Globus pallidus (tissue), 1 donor: ENCODE measurements around the gene CBFB.
"Not testable (repeated sequence)": the region's sequence is repeated elsewhere in the genome, so short reads cannot be mapped to it uniquely, and the experiment has no call there.

Experiments
- DNase-seq: peaks from one replicate; pipeline ENCODE4 v3.0.0-alpha.2; 2015; ENCODE audit warnings: low spot score

The CBFB gene

DNA sequence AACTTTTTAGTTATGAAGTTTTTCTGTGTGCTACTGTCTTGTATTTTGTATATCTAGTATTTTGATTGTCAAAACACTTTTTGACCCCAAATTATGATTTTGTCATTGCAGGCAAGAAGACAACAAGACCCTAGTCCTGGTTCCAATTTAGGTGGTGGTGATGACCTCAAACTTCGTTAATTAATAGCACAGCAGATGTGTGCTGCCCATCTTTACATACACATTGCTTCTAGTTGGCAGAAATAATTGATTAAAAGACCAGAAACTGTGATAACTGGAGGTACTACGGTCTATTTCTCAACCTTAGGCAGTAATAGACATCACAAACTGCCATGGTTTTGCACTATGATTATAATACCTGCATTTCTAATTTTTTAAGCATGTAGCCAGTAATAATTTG lies 69.7 kb downstream of the CBFB start:
- DNase-seq = no peak

DNA sequence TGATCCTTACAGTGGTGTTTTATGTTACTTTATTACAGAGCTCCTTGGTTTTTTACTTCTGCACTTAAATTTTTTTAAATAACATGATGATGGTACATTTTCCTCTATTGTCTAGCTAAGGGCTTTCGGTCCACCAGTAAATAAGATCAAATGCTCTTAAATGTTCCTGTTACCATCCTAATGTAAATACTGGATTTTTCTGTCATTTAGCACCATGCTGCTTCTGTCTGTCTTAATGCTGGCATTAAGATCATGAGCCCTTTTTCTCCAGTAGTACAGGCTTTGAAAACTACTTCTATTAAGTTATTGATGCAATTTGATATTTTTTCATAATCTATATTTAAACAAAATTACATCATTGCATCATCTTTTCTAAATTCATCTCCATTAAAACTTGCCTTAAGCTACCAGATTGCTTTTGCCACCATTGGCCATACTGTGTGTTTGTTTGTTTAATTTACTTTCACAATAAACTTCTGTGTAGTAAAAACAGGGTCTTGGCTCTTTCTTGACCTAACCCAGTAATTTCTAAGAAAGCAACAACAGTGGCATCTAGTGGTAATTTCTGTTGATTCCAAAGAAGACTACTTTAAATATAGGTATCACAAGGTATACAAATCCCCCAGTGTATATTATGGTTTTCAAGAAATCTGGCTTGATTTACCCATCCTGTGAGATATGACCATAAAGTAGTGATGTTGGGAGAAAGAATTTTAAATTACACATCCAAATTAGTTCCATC lies 71.8 kb downstream of the CBFB start:
- DNase-seq = no peak

DNA sequence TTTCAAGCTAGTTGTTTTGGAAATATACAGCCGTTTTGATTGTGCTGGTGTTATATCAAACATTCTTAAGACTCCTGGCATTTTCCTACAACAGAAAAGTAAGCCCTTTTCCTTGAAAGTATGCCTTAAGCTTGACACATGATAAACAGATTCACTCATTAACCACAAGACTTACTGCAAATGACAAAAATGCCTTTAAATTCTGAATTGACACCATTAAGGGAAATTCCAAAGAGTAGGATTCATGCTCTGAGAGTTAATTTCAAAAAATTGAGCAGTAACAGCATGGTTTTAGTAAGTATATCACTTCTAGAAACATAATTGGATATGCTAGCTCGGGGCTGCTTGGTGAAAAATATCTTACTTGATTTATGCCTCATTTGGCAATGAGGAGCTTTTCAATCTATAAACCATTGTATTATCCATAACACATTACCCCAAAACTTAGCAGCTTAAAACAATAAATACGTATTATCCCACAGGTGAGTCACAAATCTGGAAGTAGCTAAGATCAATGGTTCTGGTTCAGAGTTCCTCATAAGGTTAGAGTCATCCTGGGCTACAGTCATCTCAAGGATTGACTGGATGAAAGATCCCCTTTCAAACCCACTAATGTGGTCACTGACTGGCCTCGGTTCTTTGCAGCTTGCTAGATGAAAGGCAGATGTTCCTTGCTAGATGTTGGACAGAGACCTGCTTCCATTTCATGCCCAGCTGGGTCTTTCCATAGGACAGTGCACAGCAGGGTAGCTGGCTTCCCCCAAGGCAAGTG lies 72.5 kb downstream of the CBFB start:
- DNase-seq = no peak

DNA sequence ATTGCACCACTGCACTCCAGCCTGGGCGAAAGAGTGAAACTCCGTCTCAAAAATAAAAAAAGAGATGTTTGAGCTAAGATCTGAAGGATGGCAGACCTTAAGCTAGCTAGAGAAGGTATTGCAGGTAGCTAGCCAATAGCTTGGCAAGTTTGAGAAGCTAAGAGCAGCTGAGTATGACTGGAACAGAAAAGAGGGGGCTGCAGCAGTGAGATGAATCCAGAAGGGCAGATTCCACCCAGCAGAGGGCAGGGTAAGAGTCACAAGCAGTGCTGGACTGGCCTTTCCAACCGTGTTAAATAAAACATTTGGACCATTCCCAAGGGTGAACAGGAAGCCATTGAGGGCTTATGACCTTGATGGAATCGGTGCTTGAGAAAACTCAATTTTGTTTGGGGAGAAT lies 75.1 kb downstream of the CBFB start:
- no peak for DNase-seq

DNA sequence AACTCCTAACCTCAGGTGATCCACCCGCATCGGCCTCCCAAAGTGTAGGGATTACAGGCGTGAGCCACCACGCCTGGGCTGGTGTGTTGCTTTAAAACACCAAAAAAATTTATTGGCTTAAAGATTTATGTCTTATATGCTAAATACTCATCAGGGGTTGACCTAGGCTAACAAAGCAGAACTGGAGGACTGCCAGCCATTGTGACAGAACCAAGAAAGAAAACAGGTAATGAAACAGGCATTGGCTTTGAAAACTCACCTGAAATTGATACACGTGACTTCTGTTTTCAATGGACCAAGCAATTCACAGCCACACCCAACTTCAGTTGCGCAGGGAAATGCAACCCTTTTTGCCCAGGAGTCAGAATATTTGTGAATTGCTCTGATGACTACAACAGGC lies 75.9 kb downstream of the CBFB start:
- DNase-seq = no peak

DNA sequence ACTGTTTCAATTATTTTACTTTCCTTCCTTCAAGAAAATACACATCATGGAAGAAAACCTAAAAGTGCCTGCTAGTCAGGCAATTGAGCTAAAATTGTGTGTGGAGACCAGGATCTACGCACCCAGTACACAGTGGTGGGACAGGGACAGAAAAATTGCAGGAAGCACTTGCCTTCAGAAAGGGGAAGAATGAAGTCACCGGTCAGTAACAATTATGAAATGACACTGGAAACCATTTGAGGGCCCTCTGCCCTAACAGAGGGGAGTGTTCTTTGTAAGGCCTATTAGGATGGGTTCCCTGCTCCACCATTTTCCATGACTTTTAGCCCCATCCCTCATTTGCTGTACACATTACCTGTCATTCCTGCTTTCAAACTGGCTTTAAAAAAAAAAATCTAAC lies 76.3 kb downstream of the CBFB start:
- no peak for DNase-seq

DNA sequence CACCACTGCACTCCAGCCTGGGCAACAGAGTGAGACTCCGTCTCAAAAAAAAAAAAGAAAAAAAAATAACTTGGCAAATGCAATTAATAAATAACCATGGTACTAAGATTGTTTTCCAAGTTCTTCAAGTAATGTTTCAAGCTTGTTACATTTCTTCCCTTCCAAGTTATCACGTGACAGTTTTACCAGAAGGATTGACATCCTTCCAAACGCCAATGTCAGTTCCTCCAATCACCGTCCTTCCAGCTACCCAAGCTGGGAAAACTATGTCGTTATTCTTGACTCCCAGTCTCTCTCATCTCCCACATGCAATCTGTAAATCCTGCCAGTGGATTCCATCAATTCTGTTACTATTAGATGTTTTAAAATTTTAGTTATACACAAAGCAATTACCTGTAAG lies 76.9 kb downstream of the CBFB start:
- DNase-seq = no peak

DNA sequence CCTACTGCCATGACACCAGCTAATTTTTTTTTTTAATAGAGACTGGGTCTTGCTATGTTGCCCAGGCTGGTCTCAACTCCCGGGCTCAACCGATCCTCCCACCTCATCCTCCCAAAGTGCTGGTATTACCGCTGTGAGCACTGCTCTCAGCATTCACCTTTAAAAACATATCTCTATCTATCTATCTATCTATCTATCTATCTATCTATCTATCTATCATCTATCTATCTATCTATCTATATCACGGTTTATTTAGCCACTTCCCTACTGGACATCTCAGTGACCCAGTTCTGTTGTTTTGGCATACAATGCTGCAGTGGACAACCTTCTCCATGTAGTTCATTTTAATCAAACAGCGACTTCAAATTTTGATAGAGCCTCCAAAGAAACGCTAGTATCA lies 79.5 kb downstream of the CBFB start:
- DNase-seq = no peak

DNA sequence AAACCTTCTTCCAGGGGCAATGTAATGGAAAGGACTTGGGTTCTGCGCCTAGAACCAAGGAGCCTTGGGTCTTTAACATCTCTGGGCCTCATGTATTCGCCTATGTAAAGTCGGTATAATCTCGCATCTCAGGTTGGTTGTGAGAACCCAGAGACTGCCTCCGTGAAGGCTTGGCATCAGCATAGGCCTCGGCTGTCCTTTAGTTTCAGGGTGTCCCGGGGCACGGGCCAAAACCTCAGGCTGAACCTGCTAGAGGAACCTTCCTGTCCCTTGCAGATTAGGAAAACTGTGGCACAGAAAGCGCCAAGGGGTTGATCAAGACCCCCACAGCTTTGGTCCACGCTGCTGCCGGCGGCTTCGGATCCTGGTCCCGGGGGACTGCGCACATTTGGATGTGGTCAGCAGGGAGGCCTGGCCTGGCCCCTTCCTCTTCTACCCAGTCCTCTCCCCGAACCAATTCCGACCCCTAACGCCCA lies 80.0 kb downstream of the CBFB start:
- DNase-seq = no peak

DNA sequence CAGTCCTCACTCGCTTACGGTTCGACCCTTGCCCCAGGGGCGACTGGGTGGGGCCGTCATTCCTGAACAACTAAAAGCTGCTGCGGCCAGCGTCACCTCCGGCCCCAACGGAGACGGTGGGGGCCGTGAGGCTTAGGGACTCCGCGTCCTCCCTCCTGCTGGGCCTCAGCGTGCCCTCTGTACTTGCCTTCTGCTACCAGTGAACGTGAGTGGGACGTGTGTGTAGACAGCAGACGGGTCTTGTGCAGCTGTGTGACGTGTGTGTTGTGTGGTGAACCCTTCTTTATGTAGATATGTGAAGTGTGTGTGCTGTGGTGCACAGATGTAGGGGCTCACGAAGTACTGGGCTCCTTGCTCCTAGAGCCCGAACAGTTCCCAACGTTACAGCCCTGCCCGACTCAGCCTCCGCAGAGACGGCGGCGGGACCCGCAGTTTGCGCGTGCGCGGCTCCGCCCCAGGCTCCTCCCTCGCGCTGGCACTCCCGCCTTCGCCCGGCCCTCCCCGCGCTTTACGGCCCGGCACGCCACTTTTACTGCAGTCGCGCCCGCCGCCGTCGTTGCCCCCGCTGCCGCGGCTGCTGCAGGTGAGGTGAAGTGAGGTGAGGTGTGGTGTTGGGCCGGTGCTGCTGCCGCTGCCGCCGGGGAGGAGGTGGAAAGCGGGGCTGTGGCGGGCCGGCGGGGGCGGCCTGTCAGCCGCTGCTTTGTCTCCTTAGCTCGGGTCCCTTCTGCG lies 80.6 kb downstream of the CBFB start, which contains the start of gene PHAF1:
TSS of gene PHAF1 (plus strand) at position 535 of the 729 bp plus-strand sequence. CDS start 235 bp downstream, outside the sequence.
- peak; percentile 90 for DNase-seq

DNA sequence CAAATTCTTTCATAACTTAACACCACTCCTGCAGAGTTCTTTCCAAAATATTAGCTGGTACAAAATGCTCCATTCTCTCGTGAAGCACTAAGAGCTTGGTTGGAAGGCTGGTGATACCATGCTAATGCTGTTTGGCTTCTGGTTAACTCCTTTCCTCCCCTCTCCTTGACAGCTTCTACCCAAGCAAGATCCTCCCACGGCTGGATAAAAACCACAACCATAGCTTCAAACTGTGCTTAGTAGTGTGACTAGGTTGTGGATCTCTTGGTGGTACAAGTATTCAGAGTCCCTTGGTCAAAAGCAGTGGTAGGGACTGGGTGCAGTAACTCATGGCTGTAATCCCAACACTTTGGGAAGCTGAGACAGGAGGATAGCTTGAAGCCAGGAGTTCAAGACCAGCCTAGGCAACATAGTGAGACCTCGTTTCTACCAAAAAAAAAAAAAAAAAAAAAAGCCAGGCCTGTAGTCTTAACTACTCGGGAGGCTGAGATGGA lies 83.0 kb downstream of the CBFB start:
- no peak for DNase-seq

DNA sequence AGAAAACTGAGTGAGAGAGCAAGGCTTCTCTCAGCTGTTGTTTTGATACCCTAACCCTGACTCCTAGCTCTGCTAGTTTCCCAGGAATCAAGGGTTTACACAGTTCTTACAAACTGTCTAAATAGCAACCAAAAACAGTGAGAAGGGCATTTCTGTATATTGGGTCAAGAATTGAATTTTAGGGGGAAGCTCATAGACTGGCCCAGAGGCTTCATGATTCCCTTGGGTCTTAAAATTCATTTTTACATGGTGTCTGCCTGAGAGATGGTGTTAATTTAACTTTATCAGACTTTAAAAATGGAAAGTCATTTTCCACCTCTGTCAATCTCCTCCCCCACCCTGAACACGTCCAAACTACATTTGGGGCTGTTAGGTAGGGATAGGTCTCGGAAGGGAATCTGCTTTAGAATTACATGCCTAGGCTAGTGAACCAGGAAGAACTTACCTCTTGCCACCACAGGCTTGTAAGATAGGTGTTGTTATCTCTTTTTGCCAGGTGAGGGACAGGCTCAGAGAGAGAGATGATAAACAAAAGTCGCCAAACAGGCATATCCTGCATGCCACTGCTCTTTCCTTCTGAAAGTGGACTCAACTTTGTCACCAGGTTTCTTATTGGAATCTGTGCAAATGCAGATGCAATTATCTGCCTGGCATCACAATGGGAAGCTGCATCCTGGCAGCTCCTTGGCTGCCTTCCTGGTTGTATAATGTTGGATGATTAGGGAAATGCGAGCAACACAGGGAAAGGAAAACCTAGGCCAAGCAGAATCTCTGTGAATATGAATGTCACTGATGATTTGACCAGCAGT lies 83.8 kb downstream of the CBFB start:
- DNase-seq = no peak

DNA sequence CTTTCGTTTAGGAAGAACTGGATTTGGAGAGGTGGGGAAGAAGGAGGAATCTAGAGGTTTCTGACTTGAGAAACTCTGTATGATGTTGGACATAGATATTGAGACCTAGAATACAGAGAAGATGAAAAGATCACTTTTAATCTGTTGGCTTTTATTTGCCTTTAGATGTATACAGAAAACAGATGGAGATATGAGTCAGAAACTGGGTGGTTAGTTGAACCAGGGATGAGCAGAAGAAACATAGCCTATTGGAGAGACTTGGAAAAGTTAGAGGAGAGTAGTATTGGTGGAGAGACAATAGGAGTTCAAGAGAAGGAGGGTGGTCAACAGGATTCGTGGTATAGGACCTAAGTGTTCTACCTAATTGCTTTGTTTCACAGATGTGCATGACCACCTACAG lies 85.8 kb downstream of the CBFB start:
- DNase-seq = no peak

DNA sequence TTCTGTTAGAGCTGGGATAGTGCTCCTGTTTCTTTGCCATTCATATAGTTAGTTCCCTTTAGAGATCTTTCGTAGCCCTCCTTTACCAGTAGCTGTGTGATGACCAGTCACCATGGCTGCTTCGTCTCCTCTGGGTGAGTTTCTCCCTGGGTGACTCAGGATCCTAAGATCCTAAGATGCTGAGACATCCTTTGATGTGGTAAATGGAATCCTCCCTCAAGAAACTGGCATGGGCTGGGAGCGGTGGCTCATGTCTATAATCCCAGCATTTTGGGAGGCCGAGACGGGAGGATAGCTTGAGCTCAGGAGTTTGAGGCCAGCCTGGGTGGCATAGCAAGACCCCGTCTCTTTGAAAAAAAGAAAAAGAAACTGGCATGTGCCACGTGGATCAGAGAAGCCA lies 86.7 kb downstream of the CBFB start:
- DNase-seq = no peak

DNA sequence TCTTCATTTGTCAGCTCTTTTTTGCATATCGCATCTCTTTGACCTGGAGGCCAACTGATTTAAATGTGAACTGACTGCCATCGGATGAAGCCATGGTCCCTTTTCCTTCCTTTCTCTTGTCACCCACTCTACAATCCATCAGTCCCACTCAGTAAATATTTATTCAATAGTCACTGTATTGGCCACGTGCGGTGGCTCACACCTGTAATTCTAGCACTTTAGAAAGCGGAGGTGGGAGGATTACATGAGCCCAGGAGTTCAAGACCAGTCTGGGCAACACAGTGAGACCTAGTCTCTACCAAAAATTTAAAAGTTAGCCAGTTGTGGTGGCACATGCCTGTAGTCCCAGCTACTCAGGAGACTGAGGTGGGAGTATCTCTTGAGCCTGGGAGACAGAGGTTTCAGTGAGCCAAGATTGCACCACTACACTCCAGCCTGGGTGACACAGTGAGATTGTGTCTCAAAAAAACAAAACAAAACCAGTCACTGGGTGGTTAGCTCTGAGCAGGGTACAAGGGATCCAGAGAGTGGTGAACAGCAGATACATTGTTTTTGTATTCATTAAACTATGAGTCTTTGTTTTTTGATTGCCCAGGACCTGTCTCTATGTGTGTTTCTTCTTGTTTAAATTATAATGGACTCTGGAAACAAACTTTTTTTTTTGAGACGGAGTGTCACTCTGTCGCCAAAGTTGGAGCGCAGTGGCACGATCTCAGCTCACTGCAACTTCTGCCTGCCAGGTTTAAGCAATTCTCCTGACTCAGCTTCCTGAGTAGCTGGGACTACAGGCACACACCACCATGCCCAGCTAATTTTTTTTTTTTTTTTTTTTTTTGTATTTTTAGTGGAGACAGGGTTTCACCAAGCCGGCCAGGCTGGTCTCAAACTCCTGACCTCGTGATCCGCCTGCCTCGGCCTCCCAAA lies 87.7 kb downstream of the CBFB start:
- DNase-seq = peak; percentile 79

DNA sequence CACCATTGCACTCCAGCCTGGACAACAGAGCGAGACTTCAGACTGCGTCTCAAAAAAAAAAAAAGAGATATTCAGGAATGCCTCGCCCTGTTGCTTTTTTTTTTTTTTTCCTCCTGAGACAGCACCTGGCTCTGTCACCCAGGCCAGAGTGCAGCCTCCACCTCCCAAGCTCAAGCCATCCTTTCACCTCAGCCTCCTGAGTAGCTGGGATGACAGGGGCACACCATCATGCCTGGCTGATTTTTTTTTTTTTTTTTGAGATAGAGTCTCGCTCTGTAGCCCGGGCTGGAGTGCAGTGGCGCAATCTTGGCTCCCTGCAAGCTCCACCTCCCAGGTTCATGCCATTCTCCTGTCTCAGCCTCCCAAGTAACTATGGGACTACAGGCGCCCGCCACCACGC lies 88.8 kb downstream of the CBFB start:
- no peak for DNase-seq

DNA sequence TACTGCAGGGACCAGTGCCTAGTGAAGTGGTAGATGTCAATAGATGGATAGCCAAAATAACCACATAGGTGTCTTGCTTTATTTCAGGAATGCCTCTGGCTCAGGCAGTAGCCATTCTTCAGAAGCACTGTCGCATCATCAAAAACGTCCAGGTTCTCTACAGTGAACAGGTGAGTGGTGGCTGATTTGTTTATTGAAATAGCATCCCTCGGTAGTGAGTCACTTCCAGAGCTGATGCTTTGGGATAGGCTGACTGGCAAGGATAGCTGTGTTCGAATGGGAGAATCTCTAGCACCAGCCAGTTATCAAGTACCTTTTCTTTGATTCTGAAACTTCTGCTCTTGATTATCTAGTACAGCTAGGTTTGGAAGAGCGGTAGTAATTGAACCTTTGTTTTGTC lies 91.1 kb downstream of the CBFB start:
- no peak for DNase-seq

DNA sequence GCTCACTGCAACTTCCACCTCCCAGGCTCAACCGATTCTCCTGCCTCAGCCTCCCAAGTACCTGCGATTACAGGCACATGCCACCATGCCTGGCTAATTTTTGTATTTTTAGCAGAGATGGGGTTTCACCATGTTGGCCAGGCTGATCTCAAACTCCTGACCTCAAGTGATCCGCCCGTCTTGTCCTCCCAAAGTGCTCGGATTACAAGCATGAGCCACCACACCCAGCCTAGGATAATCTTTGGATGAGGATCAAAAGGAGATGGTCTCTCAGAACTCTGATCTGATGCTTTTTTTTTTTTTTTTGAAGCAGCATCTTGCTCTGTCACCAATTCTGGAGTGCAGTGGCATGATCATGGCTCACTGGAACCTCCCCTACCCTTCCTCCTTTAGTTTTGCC lies 93.8 kb downstream of the CBFB start:
- DNase-seq = not testable (repeated sequence)

DNA sequence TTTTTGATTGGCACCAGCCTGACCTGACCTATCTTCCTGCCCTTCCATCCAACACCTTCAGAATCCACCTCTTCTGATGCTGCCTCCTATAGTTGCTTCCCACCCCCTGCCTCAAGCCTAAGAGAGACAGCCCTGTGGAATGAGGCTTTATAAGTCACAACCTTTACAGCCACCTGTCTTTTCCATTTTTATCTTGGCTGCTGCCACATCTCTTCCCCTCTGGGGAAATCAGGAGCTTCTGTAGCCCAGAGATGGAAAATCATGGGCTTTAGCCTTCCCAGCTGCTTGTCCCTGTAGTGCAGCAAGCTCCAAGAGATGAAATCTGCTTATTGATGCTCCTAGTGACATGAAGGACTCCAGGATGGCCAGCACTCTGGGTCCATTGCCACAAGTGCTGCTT lies 99.5 kb downstream of the CBFB start:
- DNase-seq = no peak

DNA sequence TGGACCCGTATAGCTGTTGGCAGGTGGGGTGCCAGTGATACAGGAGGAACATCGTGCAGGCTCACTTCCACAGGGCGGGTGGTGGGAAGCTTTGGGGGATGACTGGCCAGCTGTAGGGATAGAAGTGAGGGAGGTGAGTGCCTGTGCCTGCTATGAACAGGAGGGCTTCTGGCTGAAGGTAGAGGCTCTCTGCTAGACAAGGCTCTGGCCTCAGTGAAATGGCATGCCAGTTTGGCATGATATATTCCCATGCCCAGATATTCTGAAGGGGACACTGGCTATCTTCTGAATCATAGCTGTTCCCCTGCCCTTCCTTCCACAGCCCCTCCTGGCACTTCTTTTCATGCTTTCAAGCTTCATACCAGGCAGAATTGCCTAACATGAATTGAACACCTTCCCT lies 99.9 kb downstream of the CBFB start:
- DNase-seq = no peak

DNA sequence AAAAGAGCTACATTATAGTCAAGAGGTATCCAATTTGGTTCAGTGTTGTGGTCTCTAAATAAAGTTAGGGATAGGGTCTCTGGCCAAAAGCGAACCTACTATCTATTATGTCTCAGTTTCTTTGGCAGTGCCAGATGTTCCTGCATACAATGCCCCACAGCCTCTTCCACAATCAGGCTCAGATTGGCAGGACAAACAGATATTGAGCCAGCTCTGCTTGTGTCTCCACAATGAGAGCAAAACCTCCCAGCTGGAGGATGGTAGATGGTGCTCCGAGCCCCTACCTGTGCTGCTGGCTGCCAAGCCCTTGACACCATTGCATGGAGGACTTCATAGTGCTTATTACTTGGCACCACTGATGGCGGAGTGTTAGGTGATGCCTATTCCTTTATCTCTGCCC lies 100.5 kb downstream of the CBFB start:
- DNase-seq = peak; percentile 76
